Aorta (tissue), 5 donors: ENCODE results near the gene MLLT10. TPM values are rescaled to one million over a fixed set of nuclear protein-coding genes. Genes with fewer than 3 reads are reported as not detected.

Experiments used
- ATAC-seq: fragments of 200-7000 bp; cut with Tn5 transposase; one replicate; pipeline ENCODE4 v1.9.1; 2022; ENCODE audit warnings: moderate library complexity; ENCODE audit not compliant: low FRiP score
- DNase-seq, 2 donors: peaks; one replicate each; pipeline ENCODE4 v3.0.0-alpha.2; 2020
- H3K27ac ChIP-seq, 2 donors: one replicate each; pipeline ENCODE4 v1.5.1; 2013; ENCODE audit warnings: low read length in 2 of 2, mild to moderate bottlenecking in 2 of 2, moderate library complexity in 2 of 2, control low read depth in 1 of 2, inconsistent platforms in 1 of 2, low read depth in 1 of 2
- H3K27me3 ChIP-seq, 2 donors: one replicate each; pipeline ENCODE4 v1.6.1; 2013; ENCODE audit warnings: control low read depth in 1 of 2, low read length in 1 of 2, mild to moderate bottlenecking in 1 of 2, moderate library complexity in 1 of 2; ENCODE audit not compliant: insufficient read depth in 2 of 2, control insufficient read depth in 1 of 2
- H3K36me3 ChIP-seq, 2 donors: one replicate each; pipeline ENCODE4 v1.6.1; 2013; ENCODE audit warnings: control low read depth in 1 of 2, low read length in 1 of 2, mild to moderate bottlenecking in 1 of 2; ENCODE audit not compliant: insufficient read depth in 2 of 2, control insufficient read depth in 1 of 2
- H3K4me1 ChIP-seq, 2 donors: one replicate each; pipeline ENCODE4 v1.6.1; 2013; ENCODE audit warnings: low read length in 2 of 2, control low read depth in 1 of 2, mild to moderate bottlenecking in 1 of 2, moderate library complexity in 1 of 2; ENCODE audit not compliant: insufficient read depth in 2 of 2, control insufficient read depth in 1 of 2
- H3K4me3 ChIP-seq, 2 donors: one replicate each; pipeline ENCODE4 v1.5.1; 2013; ENCODE audit warnings: low read length in 2 of 2, control low read depth in 1 of 2, mild to moderate bottlenecking in 1 of 2
- H3K9me3 ChIP-seq: one replicate; pipeline ENCODE4 v1.6.1; 2013; ENCODE audit warnings: mild to moderate bottlenecking, low read length; ENCODE audit not compliant: control insufficient read depth
- WGBS, 2 donors: extraction: QIAGEN DNeasy Blood & Tissue Kit; methylation state at CpG; one replicate each; pipeline ENCODE4 v1.1.7; 2013; 5-methylcytosine and 5-hydroxymethylcytosine counted together
- intact Hi-C, 2 donors: fragments of 100-400 bp; cut with DNase I; formaldehyde crosslinking; loops; one replicate each; pipeline versions ENCODE4 v1.14.2 to v1.15.0; 2022
- polyA plus RNA-seq, 2 donors: library from polyadenylated mRNA; stranded (reverse); fragments of 200-250 nt; gene quantifications; one replicate each; pipeline ENCODE4 v1.2.3, GENCODE V29; 2013
- total RNA-seq, 2 donors: library from RNA; stranded (reverse); fragmentation: NEBNext Ultra II Directional; extraction: Animal tissue kit (Norgen Biotek cat#: 25700); gene quantifications; one replicate each; pipeline ENCODE4 v1.2.1, GENCODE V29; 2021
- donor health status: healthy with polysubstance abuse.
- donor health status: Bipolar disorder and iron deficiency.
- donor health status: DM: no; HTN: no; CAD: no.
- donor health status: DM: no; HTN: no; CAD: no.
- donor health status: DM: yes; HTN: yes; CAD: no.

The MLLT10 gene
- total and polyA plus RNA-seq, 4 donors: 8.4 to 75.3 (median 26.3) TPM

DNA sequence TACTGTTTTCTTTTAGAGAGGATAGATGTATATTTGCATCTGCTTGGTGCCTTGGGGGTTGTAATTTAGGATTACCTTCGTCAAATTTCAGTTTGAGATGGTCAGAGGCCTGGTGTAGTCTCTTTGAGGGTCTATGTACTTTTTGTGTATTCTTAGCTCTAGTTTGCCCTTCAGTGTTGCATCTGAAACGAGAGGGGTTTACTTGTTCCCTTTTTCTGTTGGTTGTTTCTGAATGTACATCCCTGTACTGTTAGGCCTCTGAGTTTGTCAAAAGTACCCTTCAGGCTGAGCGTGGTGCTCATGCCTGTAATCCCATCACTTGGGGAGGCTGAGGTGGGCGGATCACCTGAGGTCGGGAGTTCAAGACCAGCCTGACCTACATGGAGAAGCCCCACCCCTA, 60.0 kb downstream of the MLLT10 start:
- DNase-seq (no peak), ATAC-seq (no peak)
- no peaks in the 10 kb centered on the region for H3K27me3 ChIP-seq
- no peak overlapping the region for H3K4me3 ChIP-seq
- H3K27ac ChIP-seq: no peak overlapping the region
- H3K4me1 ChIP-seq: no peaks in the 10 kb centered on the region
- no peaks in the 10 kb centered on the region for H3K9me3 ChIP-seq
- intact Hi-C loops: loop anchor here in 1 of 2 donors (10.0 kb wide), 1 partner anchor 1959 kb away; no protein-coding TSS in a partner anchor
- 94% methylated on average over 5 of the region's 5 CpGs for WGBS, 2 donors
- no peaks in the 10 kb centered on the region for H3K36me3 ChIP-seq

- intact Hi-C loops: loop anchor here in 1 of 2 donors (10.0 kb wide), 1 partner anchor 1965 kb away; no protein-coding TSS in a partner anchor
- DNase-seq: no peak
- no peaks in the 10 kb centered on the region for H3K27me3 ChIP-seq
- 80 to 89% methylated on average over 2 of the region's 2 CpGs for WGBS, 2 donors
- H3K9me3 ChIP-seq: no peaks in the 10 kb centered on the region
- H3K36me3 ChIP-seq: no peaks in the 10 kb centered on the region
- H3K4me3 ChIP-seq: no peak overlapping the region
- H3K27ac ChIP-seq: no peak overlapping the region
- no peak for ATAC-seq
- peaks cover 0 to 2% of the 10 kb centered on the region in 2 donors for H3K4me1 ChIP-seq
Measured at GRCh38 chr10:21599582-21599981, 65.5 kb downstream of the MLLT10 start.

DNA sequence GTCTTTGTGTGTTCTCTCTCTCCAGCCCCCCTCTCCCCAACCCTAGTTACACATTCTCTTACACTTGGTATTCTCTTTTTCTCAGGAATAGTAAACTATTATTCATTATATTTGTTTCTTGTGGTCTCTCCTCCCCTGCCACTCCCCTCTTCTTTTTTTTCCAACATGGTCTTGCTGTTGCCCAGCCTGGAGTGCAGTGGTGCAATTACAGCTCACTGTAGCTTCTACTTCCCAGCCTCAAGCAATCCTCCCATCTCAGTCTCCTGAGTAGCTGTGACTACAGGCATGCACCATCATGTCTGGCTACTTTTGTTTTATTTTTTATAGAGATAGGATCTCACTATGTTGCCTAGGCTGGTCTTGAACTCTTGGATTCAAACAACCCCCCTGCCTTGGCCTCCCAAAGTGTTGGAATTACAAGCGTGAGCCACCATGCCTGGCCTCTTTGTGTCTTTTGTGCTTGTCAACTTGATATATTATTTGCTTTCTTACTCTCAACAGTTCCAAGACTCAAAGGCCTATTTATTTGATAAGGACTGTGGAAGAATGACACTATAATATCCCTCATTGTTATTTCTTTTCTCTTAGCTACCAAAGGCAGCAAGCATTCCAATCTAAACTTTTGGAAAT, 66.9 kb downstream of the MLLT10 start:
- 15 to 22% methylated on average over 1 of the region's 1 CpG for WGBS, 2 donors
- H3K27me3 ChIP-seq: no peaks in the 10 kb centered on the region
- intact Hi-C loops: no loop called here
- ATAC-seq: no peak
- no peak for DNase-seq
- H3K27ac ChIP-seq: no peak overlapping the region
- no peak overlapping the region for H3K4me3 ChIP-seq
- no peaks in the 10 kb centered on the region for H3K36me3 ChIP-seq
- peaks cover 0 to 2% of the 10 kb centered on the region in 2 donors for H3K4me1 ChIP-seq
- no peaks in the 10 kb centered on the region for H3K9me3 ChIP-seq

DNA sequence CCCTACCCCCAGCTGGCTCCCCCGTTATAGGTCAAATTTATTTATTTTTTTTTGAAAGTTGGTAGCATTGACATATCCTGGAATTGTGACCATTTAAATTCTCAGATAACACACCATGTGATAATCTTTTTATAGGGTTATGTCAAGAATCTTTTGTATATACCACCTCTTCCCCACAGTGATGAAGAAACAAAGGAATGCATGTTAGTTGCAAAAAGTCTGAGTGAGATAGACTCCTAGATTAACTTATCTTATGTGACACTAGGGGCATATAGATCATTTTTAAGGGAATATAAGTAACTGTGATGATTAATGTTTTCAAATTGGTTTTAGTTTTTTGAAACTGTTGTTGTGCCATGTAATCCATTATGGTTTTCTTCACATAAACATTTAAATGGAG, 68.3 kb downstream of the MLLT10 start:
- DNase-seq: no peak
- 81 to 86% methylated on average over 1 of the region's 1 CpG for WGBS, 2 donors

GRCh38 chr10:21603721-21604120, 69.7 kb downstream of the MLLT10 start:
- no peaks in the 10 kb centered on the region for H3K36me3 ChIP-seq
- intact Hi-C loops: no loop called here
- ATAC-seq (no peak), DNase-seq (no peak)
- H3K27me3 ChIP-seq: no peaks in the 10 kb centered on the region
- no peaks in the 10 kb centered on the region for H3K9me3 ChIP-seq
- no peak overlapping the region for H3K4me3 ChIP-seq
- H3K4me1 ChIP-seq: peaks cover 0 to 2% of the 10 kb centered on the region in 2 donors
- no peak overlapping the region for H3K27ac ChIP-seq

More for the DNA sequence above, 68.3 kb downstream of the MLLT10 start:
- Histone ChIP-seq H3K27me3 (no peaks in the 10 kb centered on the region), H3K36me3 (no peaks in the 10 kb centered on the region), H3K4me1 (peaks cover 0 to 2% of the 10 kb centered on the region in 2 donors), H3K4me3 (no peak overlapping the region), H3K9me3 (no peaks in the 10 kb centered on the region), H3K27ac (no peak overlapping the region)
- ATAC-seq: no peak
- intact Hi-C loops: no loop called here

DNA sequence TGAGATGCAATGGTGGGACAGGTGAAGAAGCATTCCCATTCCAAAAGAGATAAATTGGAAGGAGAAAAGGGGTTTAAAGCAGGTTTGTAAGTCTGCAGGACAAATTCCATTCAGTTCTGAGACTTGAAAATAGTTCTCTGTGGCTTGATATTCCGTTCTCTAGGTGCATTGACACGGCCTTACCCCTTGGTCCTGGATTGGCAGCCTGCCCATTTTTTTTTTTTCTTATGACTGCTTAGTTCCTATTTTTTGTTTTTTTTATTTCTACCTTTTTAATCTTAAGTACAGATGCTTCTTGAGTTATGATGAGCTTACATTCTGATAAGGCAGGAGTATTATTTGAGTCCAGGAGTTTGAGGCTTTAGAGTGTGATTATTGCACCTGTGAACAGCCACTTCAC, 70.6 kb downstream of the MLLT10 start:
- H3K36me3 ChIP-seq: no peaks in the 10 kb centered on the region
- WGBS, 2 donors: 46 to 59% methylated on average over 2 of the region's 2 CpGs
- DNase-seq: no peak
- no peak overlapping the region for H3K27ac ChIP-seq
- H3K4me1 ChIP-seq: peaks cover 0 to 2% of the 10 kb centered on the region in 2 donors
- ATAC-seq: no peak
- H3K9me3 ChIP-seq: no peaks in the 10 kb centered on the region
- intact Hi-C loops: no loop called here
- no peak overlapping the region for H3K4me3 ChIP-seq
- H3K27me3 ChIP-seq: no peaks in the 10 kb centered on the region

- H3K9me3 ChIP-seq: no peaks in the 10 kb centered on the region
- peaks cover 0 to 3% of the 10 kb centered on the region in 2 donors for H3K4me1 ChIP-seq
- no peak overlapping the region for H3K4me3 ChIP-seq
- WGBS, 2 donors: 98 to 99% methylated on average over 2 of the region's 2 CpGs
- no peaks in the 10 kb centered on the region for H3K27me3 ChIP-seq
- DNase-seq: no peak
- no peaks in the 10 kb centered on the region for H3K36me3 ChIP-seq
- intact Hi-C loops: no loop called here
- no peak overlapping the region for H3K27ac ChIP-seq
- ATAC-seq: no peak
Measured at GRCh38 chr10:21607907-21608306, 73.9 kb downstream of the MLLT10 start.

- no peak overlapping the region for H3K4me3 ChIP-seq
- no peaks in the 10 kb centered on the region for H3K9me3 ChIP-seq
- H3K36me3 ChIP-seq: no peaks in the 10 kb centered on the region
- intact Hi-C loops: no loop called here
- H3K27ac ChIP-seq: no peak overlapping the region
- DNase-seq: no peak
- 92 to 95% methylated on average over 3 of the region's 3 CpGs for WGBS, 2 donors
- no peak for ATAC-seq
- no peaks in the 10 kb centered on the region for H3K27me3 ChIP-seq
- peaks cover 0 to 3% of the 10 kb centered on the region in 2 donors for H3K4me1 ChIP-seq
Measured at GRCh38 chr10:21614000-21614399, 80.0 kb downstream of the MLLT10 start.

DNA sequence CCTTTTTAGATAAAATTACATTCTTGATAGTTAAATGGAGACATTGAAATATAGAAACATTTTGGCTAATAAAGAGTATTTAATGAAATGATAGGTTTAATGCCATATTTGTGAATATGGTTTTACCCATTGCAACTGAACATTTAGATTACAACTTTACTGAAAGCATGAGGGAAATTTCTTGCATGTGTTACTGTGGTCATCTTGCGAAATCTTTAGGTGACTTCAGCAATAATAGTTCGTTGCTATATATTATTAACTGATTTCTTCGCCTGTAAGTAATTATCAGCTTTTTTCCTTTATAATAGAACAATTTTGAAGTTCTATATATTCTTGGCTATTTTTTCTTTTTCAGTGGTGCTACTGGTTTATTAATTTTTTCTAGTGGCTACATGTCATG, 83.2 kb downstream of the MLLT10 start:
- intact Hi-C loops: no loop called here
- WGBS, 2 donors: 94 to 98% methylated on average over 3 of the region's 3 CpGs
- H3K36me3 ChIP-seq: no peaks in the 10 kb centered on the region
- H3K27me3 ChIP-seq: no peaks in the 10 kb centered on the region
- no peaks in the 10 kb centered on the region for H3K9me3 ChIP-seq
- no peak overlapping the region for H3K4me3 ChIP-seq
- H3K4me1 ChIP-seq: no peaks in the 10 kb centered on the region
- no peak overlapping the region for H3K27ac ChIP-seq
- ATAC-seq (no peak), DNase-seq (no peak)
